GM21390 (cell line): Measurements from ENCODE around the gene MFAP4.
"Not testable (repeated sequence)": the region's sequence is repeated elsewhere in the genome, so short reads cannot be mapped to it uniquely, and the experiment has no call there.

ENCODE experiments used
- ATAC-seq: cut with Tn5 transposase; IDR thresholded peaks from one replicate; pipeline ENCODE4 v1.9.1; 2021; ENCODE audit not compliant: unreplicated experiment

The MFAP4 gene

DNA sequence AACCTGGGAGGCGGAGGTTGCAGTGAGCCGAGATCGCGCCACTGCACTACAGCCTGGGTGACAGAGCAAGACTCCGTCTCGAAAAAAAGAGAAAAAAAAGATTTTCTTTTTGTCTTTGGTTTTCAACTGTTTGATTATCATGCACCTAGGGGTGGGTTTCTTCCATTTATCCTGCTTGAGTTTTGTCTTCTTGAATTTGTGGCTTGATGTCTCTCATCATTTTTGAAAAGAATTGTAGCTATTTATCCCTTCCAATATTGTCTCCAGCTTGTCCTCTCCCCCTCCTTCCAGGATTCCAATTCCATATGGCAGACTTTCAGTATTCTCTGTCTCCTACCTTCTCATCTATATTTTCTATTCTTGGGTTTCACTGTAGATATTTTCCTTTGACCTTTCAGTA, 32.2 kb downstream of the MFAP4 start:
- ATAC-seq, result no peak

DNA sequence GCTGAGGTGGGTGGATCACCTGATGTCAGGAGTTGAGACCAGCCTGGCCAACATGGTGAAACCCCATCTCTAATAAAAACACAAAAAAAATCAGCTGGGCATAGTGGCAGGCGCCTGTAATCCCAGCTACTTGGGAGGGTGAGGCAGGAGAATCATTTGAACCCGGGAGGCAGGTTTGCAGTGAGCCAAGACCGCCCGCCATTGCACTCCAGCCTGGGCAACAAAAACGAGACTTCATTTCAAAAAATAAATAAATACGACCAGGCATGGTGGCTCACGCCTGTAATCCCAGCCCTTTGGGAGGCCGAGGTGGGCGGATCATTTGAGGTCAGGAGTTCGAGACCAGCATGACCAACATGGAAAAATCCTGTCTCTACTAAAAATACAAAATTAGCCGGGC, 33.6 kb downstream of the MFAP4 start:
- ATAC-seq, result not testable (repeated sequence)

DNA sequence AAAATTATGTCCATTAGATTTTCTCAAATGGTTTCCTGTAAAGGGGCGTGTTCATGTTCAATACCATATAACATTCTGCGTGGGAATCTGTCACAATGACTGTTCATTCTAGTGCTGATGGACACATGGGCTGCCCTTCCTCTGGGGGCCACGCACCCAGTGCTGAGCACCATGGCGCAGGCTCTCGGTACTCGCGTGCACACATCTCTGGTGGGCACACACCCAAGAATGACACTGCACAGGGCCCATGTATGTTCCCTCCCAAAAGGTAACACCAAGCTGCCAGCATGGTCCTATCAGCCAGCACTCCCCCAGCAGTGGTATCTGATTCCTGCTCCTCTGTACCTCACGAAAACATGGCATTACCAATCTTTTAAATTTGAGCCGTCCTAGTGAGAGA, 38.2 kb downstream of the MFAP4 start:
- no peak for ATAC-seq

DNA sequence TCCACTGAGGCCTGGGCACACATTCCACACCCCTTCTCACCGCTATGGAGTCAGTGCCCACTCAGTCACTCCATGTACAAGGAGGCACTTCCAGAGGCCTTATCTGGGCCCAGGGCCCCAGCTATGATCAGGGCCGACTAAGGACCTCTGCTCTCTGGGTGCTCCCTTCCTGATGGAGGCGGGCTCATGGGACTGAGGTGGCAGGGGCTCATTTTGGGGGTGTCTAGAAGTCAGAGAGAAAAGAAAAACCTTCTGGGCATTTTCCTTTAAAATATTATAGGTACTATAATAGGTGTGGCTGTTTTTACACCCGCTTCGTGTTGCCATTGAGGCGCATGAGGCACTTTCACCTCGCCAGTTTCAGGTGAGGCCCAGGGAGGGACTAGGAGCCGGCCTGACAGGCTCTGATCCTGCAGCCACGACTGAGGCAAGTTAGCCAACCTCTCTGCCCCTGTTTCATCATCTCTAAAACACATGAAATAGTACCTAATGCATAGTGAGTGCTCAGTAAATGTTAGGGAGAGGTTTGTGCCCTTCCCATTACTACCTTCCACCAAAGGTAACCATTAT, 38.8 kb downstream of the MFAP4 start:
- no peak for ATAC-seq

DNA sequence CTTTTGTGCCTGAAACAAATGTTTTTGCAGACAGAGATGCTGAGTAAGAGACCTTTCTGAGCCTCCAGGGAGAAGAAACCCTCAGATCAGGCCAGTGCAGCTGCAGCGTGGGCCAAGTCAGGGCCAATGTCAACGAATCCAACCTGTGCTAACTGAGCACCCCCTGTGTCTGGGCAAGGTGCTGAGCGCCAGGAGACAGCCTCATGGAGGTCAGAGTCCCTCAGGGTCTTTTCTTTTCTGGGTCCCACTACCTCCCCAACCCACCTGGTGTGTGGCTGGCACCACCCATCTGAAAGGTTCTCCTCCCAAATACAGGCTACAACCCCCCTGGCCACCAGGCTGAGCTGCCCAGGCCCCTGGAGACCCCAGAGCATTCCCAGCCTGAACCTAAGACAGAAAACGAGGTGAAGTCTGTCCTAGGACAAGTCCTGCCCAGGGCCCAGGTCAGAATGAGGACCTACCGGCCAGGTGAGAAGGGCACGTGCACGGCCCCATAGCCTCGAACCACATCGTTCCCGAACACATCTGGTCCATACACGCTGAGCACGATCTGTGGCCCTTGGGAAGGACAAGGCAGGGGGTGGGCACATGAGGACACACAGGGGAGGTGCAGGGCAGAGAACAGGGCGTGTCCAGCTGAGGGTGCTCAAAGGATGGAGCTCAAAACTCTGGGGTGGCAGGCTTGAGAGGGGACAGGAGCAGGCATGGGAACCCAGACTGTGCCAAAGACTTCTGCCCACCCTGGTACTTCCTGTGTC, 39.5 kb downstream of the MFAP4 start:
- no peak for ATAC-seq

DNA sequence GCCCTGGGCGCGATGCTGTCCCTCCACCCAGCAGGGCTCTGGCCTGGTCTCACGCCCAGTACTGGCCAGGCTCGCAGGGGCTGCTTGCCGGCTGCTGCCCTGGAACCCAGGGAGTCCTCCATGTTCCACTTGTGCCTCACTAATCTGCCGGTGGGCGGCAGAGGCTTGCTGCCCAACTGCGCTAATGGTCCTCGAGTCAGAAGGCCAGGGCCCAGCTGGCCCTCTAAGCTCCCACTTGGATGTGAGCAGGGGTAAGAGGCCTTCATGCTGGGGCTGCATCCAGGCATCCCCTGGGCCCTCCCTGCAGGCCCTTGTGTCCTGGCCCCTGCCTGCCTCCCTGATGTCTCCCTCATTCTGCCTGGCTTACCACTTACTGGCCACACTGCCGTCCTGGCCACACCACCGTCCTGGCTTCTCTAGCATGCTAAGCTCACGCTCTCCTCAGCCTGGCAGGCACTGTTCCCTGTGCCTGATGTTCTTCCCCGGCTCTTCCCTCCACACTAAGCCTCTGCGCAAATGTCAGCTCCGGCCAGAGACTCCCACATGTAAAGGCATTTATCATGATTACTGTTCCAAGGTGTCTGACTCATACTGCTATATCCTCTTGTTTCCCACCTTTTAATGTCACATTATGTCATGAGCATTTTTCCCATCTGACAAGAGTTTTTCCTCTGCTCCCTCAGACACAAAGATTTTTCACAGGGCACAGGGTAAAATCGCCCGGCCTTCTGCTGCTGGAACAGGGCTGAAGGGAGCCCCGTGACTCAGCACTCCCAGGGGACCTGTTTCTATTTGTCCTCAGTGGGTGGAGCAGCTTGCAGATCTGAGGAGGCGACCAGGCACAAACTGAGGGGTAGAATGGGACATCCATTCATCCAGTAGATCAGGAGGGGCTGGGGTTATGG, 40.4 kb downstream of the MFAP4 start:
- ATAC-seq, result no peak

DNA sequence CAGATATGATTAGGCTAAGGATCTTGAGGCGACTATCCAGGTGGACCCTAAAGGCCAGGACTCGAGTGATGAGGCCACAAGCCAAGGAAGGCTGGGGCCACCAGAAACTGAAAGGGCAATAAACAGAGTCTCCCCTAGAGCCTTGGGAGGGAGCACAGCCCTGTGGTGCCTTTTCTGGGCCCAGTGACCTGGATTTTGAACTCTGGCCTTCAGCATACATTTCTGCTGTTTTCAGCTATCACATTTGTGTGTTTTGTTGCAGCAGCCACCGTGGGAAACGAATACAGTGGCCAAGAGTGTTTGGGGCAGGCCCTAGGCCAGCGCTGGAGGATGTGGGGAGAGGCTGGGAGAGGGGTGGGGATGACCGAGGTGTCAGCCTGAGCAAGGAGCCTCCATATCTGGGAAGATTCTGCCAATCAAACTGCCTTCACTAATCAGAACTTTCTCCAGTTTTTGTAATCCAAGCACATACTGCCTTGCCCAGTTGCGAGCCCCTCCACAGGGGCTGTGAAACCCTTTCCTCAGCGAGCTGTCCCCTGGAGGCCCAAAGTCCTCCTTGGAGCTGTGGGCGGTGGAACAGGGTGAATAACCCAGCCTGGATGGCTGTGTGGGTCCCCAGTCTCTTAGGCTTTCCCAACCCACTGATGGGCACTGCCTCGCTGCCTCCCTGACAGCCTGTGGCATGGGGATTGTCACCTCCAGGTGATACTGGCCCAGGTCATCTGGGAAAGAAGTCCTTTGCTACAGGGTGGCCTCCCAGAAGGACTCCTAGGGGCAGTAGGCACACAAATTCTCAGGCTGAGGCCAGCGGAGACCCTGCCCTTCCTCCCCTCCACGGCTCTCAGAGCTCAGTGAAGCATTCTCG, 41.3 kb downstream of the MFAP4 start:
- ATAC-seq, result no peak

DNA sequence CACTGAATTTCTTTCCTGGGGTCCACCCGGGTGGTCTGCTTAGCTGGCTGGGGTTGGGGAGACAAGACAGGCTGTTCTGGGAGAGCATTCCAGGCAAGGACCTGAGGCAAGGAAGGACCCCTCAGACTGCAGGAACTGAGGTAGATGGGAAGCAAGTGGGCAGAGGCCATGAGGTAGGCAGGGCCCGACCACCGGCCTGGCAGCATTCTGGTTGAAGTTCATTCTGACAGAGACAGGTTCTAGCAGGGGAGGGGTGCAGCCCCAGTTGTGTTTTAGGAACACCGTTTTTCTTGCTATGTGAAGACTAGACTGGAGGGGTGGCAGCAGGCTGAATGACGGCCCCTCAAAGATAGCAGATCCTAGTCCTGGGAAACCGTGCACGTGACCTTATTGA, 41.9 kb downstream of the MFAP4 start:
- no peak for ATAC-seq

DNA sequence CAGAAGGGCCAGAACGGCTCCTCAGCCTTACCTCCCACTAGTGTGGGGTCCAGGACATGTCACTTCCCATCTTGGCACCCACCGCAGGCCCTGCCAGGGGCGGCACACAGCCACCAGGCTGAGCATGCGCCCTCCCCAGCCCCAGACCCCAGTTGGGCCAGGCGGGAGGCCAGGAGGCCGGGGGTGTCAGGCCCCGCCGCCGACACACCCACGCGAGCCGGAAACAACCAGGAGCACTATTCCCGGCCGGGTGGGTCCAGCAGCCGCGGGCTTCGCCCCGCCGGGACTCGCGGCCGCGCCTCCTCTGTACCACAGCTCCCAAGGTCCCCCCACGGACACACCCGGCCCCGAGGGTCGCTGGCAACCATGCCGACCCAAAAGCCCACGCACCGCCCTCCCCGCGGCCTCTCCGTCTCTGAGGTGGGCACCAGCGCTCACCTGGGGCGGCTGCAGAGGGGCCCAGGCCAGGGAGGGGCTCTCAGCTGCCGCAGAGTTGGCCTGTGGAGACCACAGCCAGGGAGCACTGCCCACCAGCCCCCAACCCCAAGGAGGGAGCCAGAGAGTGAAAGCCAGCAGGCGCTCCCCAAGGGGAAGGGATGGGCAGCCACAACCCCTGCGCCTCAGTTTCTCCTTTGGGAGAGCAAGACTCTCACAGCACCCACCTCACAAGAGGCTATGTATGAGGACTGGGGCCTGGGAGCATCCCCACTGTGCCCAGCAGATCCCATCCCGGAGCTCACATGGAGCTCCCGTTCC, 42.5 kb downstream of the MFAP4 start:
- no peak for ATAC-seq

DNA sequence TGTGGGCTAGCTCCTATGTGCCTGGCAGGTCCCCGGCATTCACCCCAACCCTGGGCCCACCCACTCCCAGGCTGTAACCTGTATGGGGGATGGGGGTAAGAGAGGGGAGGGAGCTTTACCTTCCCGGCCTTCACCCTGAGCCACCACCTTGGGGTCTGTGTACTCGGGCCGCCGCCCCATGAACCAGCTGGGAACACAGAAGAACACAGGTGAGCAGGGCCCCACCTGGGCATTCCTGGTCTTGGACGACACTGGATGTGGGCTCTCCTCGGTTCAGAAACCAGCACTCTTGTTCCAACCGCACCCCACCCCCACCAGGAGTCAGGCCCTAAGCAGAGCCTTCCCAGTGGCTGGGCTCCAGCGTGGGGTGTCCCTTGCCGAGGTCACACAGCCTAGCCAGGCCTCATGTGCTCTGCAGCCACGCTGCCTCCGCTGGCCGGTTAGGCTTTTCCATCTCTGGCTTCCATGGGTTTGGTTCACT, 43.3 kb downstream of the MFAP4 start:
- ATAC-seq, result no peak

DNA sequence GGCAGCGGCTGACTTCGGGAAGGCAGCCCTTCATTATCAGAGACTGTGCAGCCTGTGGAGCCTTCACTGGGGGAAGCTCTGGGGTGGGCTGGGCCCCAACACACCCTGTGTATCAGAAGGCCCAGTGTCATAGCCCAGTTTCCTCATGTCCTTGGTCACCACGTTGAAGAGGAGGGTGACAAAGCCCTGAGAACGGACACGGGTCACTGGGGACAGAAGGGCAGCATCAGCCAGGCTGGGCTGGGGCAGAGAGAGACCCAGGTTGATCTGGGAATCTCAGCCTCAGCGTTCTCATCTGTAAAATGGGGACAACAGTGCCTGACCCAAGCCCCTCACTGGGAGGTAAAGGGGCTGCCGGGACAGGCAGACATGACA, 43.7 kb downstream of the MFAP4 start:
- ATAC-seq, result no peak

DNA sequence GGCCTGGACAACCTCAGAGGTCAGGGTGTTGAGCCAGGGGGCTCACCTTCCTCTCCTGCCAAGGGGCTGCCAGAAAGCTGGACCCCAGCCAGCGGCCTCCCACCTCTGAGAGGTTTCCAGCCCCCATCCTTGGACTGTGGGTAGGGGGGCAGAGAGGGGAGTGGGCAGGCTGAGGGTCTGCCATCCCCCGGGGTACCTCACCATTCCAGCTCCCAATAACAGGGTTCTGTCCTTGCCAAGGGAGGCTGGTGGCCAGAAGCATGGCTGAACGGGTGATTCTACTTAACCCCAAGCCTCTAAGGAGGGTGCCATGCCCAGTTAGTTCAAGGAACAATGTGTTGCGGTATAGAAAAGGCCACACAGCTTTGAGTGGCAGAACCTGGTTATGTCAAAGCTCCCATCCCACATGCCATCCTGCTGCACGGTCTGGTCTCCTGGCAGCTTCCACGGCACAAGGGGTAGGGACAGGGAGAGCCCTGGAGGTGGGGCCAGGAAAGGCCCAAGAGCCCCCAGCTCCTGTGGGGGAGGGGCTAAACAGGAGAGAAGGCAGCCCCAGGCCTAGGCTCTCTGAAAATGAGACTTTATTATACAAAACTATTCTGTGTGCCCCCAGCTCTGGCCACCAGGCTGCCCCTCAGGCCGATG, 44.3 kb downstream of the MFAP4 start:
- no peak for ATAC-seq

DNA sequence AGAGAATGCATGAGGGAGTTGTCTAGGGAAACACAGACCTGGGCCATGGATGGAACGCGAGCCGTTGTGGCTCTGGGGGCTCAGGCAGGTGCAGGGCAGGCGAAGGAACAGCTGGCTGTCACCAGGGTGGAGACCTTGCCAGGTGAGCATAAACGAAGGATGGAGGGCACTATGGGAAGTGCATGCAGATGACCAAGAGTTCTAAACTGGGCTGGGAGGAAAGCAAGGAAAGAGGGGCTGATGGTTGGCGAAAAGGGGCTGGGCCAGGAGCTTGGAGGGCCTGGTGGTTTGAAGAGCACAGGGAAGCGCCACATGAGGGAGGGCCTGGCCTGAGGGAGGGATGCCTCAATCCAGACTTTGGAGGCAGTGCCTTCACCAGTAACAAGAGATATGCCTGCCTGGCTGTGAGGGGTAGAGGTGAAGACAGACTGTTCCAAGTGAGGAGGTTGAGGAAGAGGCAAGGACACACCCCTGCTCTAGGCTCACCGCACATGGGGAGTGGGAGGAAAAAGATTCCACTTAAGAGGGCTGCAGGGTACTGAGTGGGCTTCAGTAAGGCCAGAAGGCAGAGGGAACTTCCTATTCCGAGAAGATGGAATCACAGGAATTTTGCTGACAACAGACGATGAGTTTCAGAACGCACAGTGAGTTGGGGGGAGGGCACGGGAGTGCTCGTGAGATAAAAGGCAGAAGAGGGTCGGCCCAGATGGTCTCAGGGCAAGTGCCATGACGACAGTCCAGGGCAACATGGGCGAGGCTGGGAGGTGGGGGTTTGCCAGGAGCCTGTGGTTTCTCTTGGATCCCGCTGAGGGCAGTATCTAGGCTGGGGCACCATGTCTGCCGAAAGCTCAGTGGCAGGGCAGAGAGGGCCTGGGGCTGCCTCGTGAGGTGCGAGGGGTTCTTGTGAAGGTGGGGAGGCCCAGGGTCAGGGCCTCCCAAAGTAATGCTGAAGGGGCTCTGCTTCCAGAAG, 45.1 kb downstream of the MFAP4 start:
- ATAC-seq, result no peak

DNA sequence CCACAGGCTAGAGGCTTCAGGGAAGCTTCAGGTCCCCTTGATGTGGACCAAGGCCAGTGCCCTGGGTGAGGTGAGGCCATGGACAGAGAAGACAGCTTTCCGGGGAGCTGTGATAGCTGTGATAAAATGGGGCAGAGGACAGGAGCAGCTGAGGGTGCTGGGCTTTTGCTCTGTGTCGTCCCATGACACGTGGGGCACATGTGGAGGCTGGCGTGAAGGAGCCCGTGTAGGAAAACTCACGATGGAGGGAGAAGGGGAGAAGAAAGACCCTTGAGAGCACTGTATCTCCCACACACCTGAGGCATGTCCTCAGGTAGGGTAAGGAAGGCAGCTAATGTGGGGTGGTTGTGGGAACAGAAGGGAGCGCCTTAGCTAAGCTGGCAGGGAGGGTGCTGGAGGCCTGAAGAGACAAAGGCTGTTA, 45.8 kb downstream of the MFAP4 start:
- ATAC-seq, result no peak

DNA sequence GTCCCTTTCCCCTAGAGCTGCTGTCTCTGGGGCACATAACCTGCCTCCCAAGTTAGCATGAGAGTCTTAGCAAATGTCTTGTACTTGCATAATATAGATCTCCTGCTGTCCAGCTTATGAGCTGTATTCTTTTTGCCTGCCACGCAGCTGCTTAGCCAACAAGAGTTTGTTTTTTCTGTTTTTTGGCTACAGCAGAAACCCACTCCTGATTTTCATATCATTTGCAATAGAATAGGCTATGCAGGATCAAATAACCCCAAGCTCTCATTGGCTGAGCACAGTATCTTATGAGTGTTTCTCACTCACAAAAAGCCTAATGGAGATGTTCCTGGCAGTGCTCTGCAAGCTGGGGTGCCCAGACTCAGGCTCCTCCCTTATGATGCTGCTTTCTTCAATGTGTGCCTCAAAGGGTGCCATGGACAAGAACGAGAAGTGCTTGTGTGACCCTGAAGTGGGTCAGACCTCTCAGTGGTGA, 47.6 kb downstream of the MFAP4 start:
- no peak for ATAC-seq

DNA sequence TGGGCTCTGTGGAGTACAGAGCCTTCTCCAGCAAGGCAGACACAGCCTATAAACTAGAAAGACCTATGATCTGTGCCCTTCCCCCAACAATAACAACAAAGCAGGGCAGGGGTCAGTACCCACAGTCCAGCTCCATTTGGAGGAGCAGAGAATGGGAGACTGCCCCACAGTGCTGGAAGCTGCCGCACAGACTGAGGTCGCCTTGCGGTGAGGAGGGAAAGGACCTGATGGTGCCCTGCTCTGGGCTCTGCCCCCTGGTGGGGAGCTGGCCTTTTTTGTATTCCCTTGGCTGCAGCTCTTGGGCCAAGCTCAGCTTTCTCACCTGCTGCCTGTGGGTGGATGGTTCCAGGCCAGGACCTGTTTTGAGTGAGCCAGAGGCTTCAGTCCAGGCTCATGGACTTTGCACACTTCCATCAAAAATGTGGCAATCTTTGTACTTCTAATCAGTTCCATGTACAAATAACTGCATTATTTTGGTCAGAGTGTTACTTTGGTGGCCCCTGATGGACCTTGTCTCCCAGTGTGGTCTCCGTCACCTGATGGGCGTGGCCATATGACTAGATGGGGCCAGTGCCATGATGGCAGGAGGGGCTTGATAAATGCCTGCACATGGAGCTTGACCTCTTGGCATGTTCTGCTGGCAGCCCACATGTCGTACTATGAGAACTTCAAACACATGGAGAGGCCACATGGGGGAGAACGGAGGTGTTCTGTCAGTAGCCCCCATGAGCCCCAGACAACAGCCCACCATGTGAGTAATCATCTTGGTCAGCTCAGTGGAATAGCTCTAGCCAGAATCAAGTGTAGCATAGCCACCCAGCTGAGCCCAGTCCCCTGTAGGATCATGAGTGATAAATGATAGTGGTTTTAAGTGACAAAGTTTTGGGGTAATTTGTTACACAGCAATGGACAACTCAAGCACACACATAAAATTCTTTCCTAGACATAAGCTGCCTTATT, 48.7 kb downstream of the MFAP4 start:
- ATAC-seq, result no peak

DNA sequence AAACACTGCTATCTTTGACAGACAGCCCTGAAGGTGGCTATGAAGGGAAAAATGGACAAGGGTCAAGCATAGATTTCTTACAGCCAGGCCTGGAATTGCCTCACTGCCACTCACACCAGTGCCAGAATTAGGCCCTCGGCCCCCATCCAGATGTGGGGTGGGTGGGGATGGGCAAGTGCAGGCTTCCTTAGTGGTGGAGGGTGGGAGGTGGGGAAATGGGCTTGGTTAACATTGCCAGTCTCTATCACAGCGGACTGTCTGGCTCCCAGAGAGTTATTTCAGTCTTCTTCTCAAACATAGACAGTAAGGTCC, 49.3 kb downstream of the MFAP4 start:
- no peak for ATAC-seq
